Measurements from ENCODE around the gene RASAL2. TPM values are rescaled to one million over a fixed set of nuclear protein-coding genes. Genes with fewer than 3 reads are reported as not detected.

Gene RASAL2
- total RNA-seq, 4 donors from 2014 or later = 26.0 to 51.4 (median 31.0) TPM

GRCh38 chr1:178283409-178283808, 189.5 kb downstream of the RASAL2 start:
- 73 to 84% methylated on average over 5 of the region's 5 CpGs for WGBS, 2 donors
- TF ChIP-seq CTCF (IDR thresholded peaks at IDR 0.05) (no peak), POLR2A (IDR thresholded peaks at IDR 0.05) (no peak)
- no peak for DNase-seq (ENCODE audit: low spot score in 2 of 2)
- intact Hi-C loops (cut with DNase I; ENCODE audit: low total_unique reads) = loop anchor here (10.0 kb wide), 1 partner anchor 651 kb away; no protein-coding TSS in a partner anchor
- no peak overlapping the region for H3K4me3 ChIP-seq (ENCODE audit: low read depth, poor library complexity, severe bottlenecking)

GRCh38 chr1:178284058-178284457, 190.2 kb downstream of the RASAL2 start:
- no peak for DNase-seq (ENCODE audit: low spot score in 2 of 2)
- H3K4me3 ChIP-seq (ENCODE audit: low read depth, poor library complexity, severe bottlenecking) = no peak overlapping the region
- intact Hi-C loops (cut with DNase I; ENCODE audit: low total_unique reads) = loop anchor here (10.0 kb wide), 1 partner anchor 651 kb away; no protein-coding TSS in a partner anchor
- TF ChIP-seq POLR2A (IDR thresholded peaks at IDR 0.05) (no peak), CTCF (IDR thresholded peaks at IDR 0.05) (no peak)
- 61 to 71% methylated on average over 3 of the region's 3 CpGs for WGBS, 2 donors

GRCh38 chr1:178291166-178291565, 197.3 kb downstream of the RASAL2 start:
- no peak for TF ChIP-seq CTCF (IDR thresholded peaks at IDR 0.05)
- no peak for TF ChIP-seq POLR2A (IDR thresholded peaks at IDR 0.05)
- WGBS, 2 donors = 95 to 98% methylated on average over 1 of the region's 1 CpG
- no peak overlapping the region for H3K4me3 ChIP-seq (ENCODE audit: low read depth, poor library complexity, severe bottlenecking)
- DNase-seq (ENCODE audit: low spot score in 2 of 2) = no peak
- intact Hi-C loops (cut with DNase I; ENCODE audit: low total_unique reads) = no loop called here

- DNase-seq (ENCODE audit: low spot score in 2 of 2) = no peak
- WGBS, 2 donors = 62 to 66% methylated on average over 1 of the region's 1 CpG
Observed at GRCh38 chr1:178294654-178295053, 200.8 kb downstream of the RASAL2 start.

GRCh38 chr1:178300352-178300699, 206.4 kb downstream of the RASAL2 start:
- DNase-seq (ENCODE audit: low spot score in 2 of 2) = no peak
- TF ChIP-seq POLR2A (IDR thresholded peaks at IDR 0.05) (no peak), CTCF (IDR thresholded peaks at IDR 0.05) (no peak)
- intact Hi-C loops (cut with DNase I; ENCODE audit: low total_unique reads) = loop anchor here (10.0 kb wide), 1 partner anchor 704 kb away; no protein-coding TSS in a partner anchor
- H3K4me3 ChIP-seq (ENCODE audit: low read depth, poor library complexity, severe bottlenecking) = no peak overlapping the region

More at GRCh38 chr1:178294654-178295053, 200.8 kb downstream of the RASAL2 start:
- H3K4me3 ChIP-seq (ENCODE audit: low read depth, poor library complexity, severe bottlenecking) = no peak overlapping the region
- intact Hi-C loops (cut with DNase I; ENCODE audit: low total_unique reads) = no loop called here
- TF ChIP-seq CTCF (IDR thresholded peaks at IDR 0.05) (no peak), POLR2A (IDR thresholded peaks at IDR 0.05) (no peak)

GRCh38 chr1:178301141-178301540, 207.2 kb downstream of the RASAL2 start:
- TF ChIP-seq POLR2A (IDR thresholded peaks at IDR 0.05) (no peak), CTCF (IDR thresholded peaks at IDR 0.05) (no peak)
- intact Hi-C loops (cut with DNase I; ENCODE audit: low total_unique reads) = loop anchor here (10.0 kb wide), 1 partner anchor 704 kb away; no protein-coding TSS in a partner anchor
- WGBS, 2 donors = 47 to 80% methylated on average over 1 of the region's 1 CpG
- DNase-seq (ENCODE audit: low spot score in 2 of 2) = no peak
- H3K4me3 ChIP-seq (ENCODE audit: low read depth, poor library complexity, severe bottlenecking) = no peak overlapping the region
